A549 (cell line): ENCODE measurements around the gene CAMSAP1. TPM values are rescaled to one million over a fixed set of nuclear protein-coding genes. Genes with fewer than 3 reads are reported as not detected.

Experiments
- ATAC-seq, 2 experiments: fragments of 200-7000 bp in 1 of 2; fragments of >200 bp in 1 of 2; cut with Nextera tagmentation in 1 of 2; cut with Tn5 transposase in 1 of 2; 3 replicates each; pipeline versions ENCODE4 v1.8.0 to v1.9.1; 2018 to 2020; ENCODE audit warnings: mild to moderate bottlenecking in 1 of 2, moderate library complexity in 1 of 2
- CTCF ChIA-PET: fragments of 300-600 bp; sonication (Branson Sonifier 250); formaldehyde crosslinking; extraction: SDS; loops from one replicate; lab custom pipeline; 2021; ENCODE audit warnings: antibody characterized with exemption, inconsistent platforms; lab: Yijun Ruan, JAX
- POLR2A ChIA-PET: fragments of 350-600 bp; formaldehyde crosslinking; extraction: SDS; loops from one replicate; lab custom pipeline; 2021; ENCODE audit warnings: antibody characterized with exemption, inconsistent platforms; lab: Yijun Ruan, JAX
- DNase-seq, 2 experiments: peaks; one replicate each; pipeline versions ENCODE4 v3.0.0 to v3.0.0-alpha.2; 2011 to 2016; ENCODE audit warnings: low read depth in 1 of 2, low spot score in 1 of 2
- FAIRE-seq: peaks from 2 replicates; lab custom pipeline; 2011; peaks lifted over from hg19 to GRCh38; lab: Jason Lieb, UNC
- H3K27ac ChIP-seq, 2 experiments: fragments of >200 bp; sonication (Bioruptor Twin); formaldehyde crosslinking; 3 replicates each; pipeline ENCODE4 v1.5.1; 2016 to 2017
- H3K4me1 ChIP-seq: fragments of >200 bp; sonication (Bioruptor Twin); formaldehyde crosslinking; 3 replicates; pipeline ENCODE4 v1.6.1; 2016
- H3K4me2 ChIP-seq: fragments of >200 bp; sonication (Bioruptor Twin); formaldehyde crosslinking; 3 replicates; pipeline ENCODE4 v1.6.1; 2016
- H3K4me3 ChIP-seq: fragments of >200 bp; sonication (Bioruptor Twin); formaldehyde crosslinking; 3 replicates; pipeline ENCODE4 v1.5.1; 2016
- H3K9me3 ChIP-seq: fragments of >200 bp; sonication (Bioruptor Twin); formaldehyde crosslinking; 3 replicates; pipeline ENCODE4 v1.6.1; 2016
- CBX8 ChIP-seq: fragments of 200-600 bp; sonication (generic); IDR thresholded peaks from 2 replicates; pipeline ENCODE4 v1.6.1; 2016
- CHD4 ChIP-seq: fragments of 200-600 bp; sonication (generic); IDR thresholded peaks from 2 replicates; pipeline ENCODE4 v1.6.1; 2016; ENCODE audit warnings: antibody characterized with exemption, mild to moderate bottlenecking, borderline replicate concordance
- FOSL2 ChIP-seq, 2 experiments: fragments of 450-650 bp in 1 of 2; fragments of >200 bp in 1 of 2; sonication (Bioruptor Twin) in 1 of 2; formaldehyde crosslinking; IDR thresholded peaks; 2 replicates each; pipeline versions ENCODE4 v1.5.0 to v1.6.1; 2016 to 2020; ENCODE audit warnings: mild to moderate bottlenecking in 1 of 2, moderate library complexity in 1 of 2
- GATA3 ChIP-seq: IDR thresholded peaks from 2 replicates; pipeline ENCODE4 v1.6.1; 2012; ENCODE audit warnings: borderline replicate concordance
- HOXA7 ChIP-seq: fragments of 250-450 bp; sonication (Bioruptor Pico); IDR thresholded peaks from 2 replicates; pipeline ENCODE4 v1.5.0; 2020; ENCODE audit warnings: mild to moderate bottlenecking, moderate library complexity
- JUN ChIP-seq, 2 experiments: fragments of >200 bp; sonication (Bioruptor Twin); formaldehyde crosslinking; IDR thresholded peaks; 2 replicates in 1 of 2; 3 replicates in 1 of 2; pipeline ENCODE4 v1.6.1; 2016 to 2017
- MAFK ChIP-seq: fragments of 450-650 bp; IDR thresholded peaks from 2 replicates; pipeline ENCODE4 v1.6.1; 2014; ENCODE audit not compliant: partially characterized antibody
- PHF8 ChIP-seq: fragments of 200-600 bp; sonication (generic); IDR thresholded peaks from 2 replicates; pipeline ENCODE4 v1.6.1; 2016; ENCODE audit warnings: low read depth, mild to moderate bottlenecking, antibody characterized with exemption, moderate library complexity, borderline replicate concordance
- RAD21 ChIP-seq, 2 experiments: fragments of >200 bp in 1 of 2; sonication (Bioruptor Twin) in 1 of 2; formaldehyde crosslinking in 1 of 2; IDR thresholded peaks in 1 of 2; conservative IDR thresholded peaks in 1 of 2; 2 replicates in 1 of 2; 3 replicates in 1 of 2; pipeline ENCODE4 v1.6.1; 2012 to 2018; ENCODE audit warnings: inconsistent platforms in 1 of 2
- SMC3 ChIP-seq: fragments of >200 bp; sonication (Bioruptor Twin); formaldehyde crosslinking; IDR thresholded peaks from 3 replicates; pipeline ENCODE4 v1.6.1; 2018; ENCODE audit warnings: inconsistent platforms
- TFCP2L1 ChIP-seq: fragments of 250-450 bp; sonication (Bioruptor Pico); IDR thresholded peaks from 2 replicates; pipeline ENCODE4 v1.5.0; 2021; ENCODE audit warnings: mild to moderate bottlenecking
- ZFP36 ChIP-seq: fragments of 450-650 bp; IDR thresholded peaks from 2 replicates; pipeline ENCODE4 v1.6.1; 2014; ENCODE audit warnings: borderline replicate concordance; ENCODE audit not compliant: partially characterized antibody
- ZNF302 ChIP-seq: fragments of 250-450 bp; sonication (Bioruptor Pico); IDR thresholded peaks from 2 replicates; pipeline ENCODE4 v1.9.0; 2021; ENCODE audit warnings: inconsistent platforms, mild to moderate bottlenecking, moderate library complexity
- WGBS: methylation state at CpG from one replicate; pipeline ENCODE4 v1.1.6; 2017; ENCODE audit errors: missing lambda C conversion rate; 5-methylcytosine and 5-hydroxymethylcytosine counted together
- polyA plus RNA-seq, 4 experiments: library from polyadenylated mRNA; depleted of rRNA in 3 of 4; stranded (reverse); fragments of >200 nt; fragmentation: RNase III in 1 of 4; extraction: RNeasy Plus Mini Kit Qiagen cat#74134 plus additional on column Dnase treatment in 1 of 4; gene quantifications; 2 replicates in 3 of 4; 3 replicates in 1 of 4; pipeline ENCODE4 v1.2.3, GENCODE V29; 2011 to 2017
- TF ChIP-seq, protein P1 (sequence below): fragments of 250-450 bp; sonication (Bioruptor Pico); IDR thresholded peaks from 2 replicates; pipeline ENCODE4 v1.5.0; 2021; ENCODE audit warnings: mild to moderate bottlenecking, moderate library complexity, borderline replicate concordance

Gene CAMSAP1
- polyA plus RNA-seq, 2 of the 4 experiments (the other 2 are of a cell fraction), result 8.6 to 15.0 TPM

DNA sequence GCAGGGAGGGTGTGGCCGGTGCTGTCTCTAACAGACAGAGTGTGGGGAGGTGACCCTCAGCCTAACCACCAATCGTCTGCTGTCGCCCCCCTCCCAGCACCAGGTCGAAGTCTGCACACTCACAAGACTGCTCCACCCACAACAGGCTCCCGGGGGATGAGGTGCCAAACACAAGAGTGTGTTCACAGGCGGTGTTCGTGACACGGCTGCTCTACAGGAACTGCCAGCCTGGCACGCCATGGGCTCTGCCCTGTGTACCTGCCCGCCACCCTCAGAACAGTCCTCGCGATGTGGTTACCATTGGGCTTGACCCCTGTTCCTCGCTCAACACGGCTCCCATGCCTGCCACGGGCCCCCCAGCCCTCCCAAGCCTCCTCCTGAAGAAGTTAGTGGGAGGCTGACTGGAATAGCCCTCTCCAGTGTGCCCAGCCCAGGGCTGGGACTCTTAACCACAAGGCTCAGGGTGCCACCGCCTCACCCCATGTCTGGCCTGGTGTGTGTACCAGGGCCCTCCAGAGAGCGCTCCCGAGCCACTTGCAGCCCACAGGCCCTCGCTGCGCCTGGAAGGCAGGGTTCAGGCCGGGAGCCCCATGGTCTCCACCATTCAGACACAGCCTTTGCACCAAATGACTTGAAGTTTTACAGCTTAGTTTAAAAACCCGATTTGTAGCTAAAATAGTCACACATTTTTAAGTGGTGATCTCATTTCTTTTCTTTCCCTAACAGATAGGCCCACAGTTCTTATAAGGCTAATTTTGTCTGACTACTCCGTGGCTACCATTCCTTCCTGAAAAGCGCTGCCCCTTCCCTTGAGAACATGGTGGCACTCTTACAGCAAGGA is 102.5 kb downstream of the CAMSAP1 start:
- Histone ChIP-seq H3K4me3 (no peak overlapping the region), H3K4me2 (no peak overlapping the region), H3K27ac (no peak overlapping the region), H3K4me1 (no peaks in the 10 kb centered on the region), H3K9me3 (no peaks in the 10 kb centered on the region)
- ChIA-PET CTCF (interaction anchor here (1.9 kb wide), 1 partner anchor 11 kb away, joined by 4 read pairs; no protein-coding TSS in a partner anchor), POLR2A (no interaction called here)
- no peak for TF ChIP-seq CBX8
- TF ChIP-seq RAD21 (conservative IDR thresholded peaks at IDR 0.05 in 1 of 2, IDR thresholded peaks at IDR 0.05 in 1 of 2), result 0 out of 5 replicates have a peak, but pooled peaks of 1 of the 2 experiments have one; percentile 7
- 84% methylated on average over 23 of the region's 24 CpGs for WGBS
- FAIRE-seq (no peak), DNase-seq (no peak), ATAC-seq (peak; percentile 48 to 65; a peak in 3 of 6 replicates)

DNA sequence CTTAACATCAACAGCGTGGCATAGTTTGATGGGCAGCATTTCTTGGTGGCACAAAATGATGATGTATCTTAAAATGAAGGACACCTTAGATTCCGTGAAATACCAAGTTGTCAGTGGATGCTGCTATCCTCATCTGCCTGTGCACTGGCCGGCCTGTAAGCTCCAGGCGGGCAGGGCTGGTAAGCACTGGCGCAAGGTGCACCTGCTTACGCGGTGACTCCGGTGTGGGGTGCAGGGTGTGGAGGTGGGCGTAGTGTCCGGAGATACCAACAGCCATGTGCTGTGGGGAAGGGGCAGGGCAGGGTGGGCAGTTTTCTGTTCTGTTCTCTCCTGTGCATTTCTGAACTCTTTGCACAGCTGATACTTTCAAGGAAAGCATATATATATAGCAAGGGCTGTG is 103.9 kb downstream of the CAMSAP1 start:
- Histone ChIP-seq H3K9me3 (no peaks in the 10 kb centered on the region), H3K4me1 (no peaks in the 10 kb centered on the region), H3K4me2 (no peak overlapping the region), H3K27ac (no peak overlapping the region), H3K4me3 (no peak overlapping the region)
- TF ChIP-seq, protein P1, sequence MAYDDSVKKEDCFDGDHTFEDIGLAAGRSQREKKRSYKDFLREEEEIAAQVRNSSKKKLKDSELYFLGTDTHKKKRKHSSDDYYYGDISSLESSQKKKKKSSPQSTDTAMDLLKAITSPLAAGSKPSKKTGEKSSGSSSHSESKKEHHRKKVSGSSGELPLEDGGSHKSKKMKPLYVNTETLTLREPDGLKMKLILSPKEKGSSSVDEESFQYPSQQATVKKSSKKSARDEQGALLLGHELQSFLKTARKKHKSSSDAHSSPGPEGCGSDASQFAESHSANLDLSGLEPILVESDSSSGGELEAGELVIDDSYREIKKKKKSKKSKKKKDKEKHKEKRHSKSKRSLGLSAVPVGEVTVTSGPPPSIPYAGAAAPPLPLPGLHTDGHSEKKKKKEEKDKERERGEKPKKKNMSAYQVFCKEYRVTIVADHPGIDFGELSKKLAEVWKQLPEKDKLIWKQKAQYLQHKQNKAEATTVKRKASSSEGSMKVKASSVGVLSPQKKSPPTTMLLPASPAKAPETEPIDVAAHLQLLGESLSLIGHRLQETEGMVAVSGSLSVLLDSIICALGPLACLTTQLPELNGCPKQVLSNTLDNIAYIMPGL (CRISPR knock-in tag), result no peak
- TF ChIP-seq FOSL2 (IDR thresholded peaks at IDR 0.05) (no peak), FOSL2 (CRISPR knock-in tag; IDR thresholded peaks at IDR 0.05) (no peak), GATA3 (no peak)
- 94% methylated on average over 10 of the region's 10 CpGs for WGBS
- DNase-seq, result no peak
- 0 out of 6 replicates have a peak, but pooled peaks of 1 of the 2 experiments have one; percentile 16 for ATAC-seq
- CTCF ChIA-PET, result interaction anchor here (1.9 kb wide), 2 partner anchors 9 to 319 kb away, joined by 4 to 5 read pairs; no protein-coding TSS in a partner anchor
- FAIRE-seq, result no peak
- POLR2A ChIA-PET, result interaction anchor here (0.5 kb wide), 1 partner anchor 308 kb away, joined by 8 read pairs; no protein-coding TSS in a partner anchor

DNA sequence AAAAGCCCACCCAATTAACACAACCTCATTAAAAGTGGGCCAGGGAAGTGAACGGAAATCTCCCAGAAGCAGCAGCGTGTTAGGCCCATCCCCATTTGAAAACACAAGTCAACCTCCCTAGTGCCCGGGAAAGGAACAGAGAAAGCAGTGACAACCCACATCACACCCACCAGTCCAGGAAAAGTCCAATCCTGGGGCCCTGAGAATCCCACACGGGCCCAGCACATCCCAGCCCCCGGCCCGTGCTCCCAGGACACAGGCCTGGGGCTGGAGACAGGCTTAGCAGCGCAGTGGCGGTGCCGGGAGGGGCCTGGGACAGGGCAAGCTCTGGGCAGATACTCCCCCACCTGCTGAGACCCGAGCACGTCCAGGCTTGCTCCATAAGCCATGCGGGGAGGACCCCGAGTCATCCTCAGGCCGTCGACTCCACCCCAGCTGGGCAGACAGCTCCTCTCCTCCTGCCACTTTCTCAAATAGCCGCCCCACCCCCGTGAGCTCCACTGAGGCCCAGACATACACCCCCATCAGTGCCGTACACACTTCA is 104.4 kb downstream of the CAMSAP1 start:
- POLR2A ChIA-PET, result interaction anchor here (0.5 kb wide), 1 partner anchor 308 kb away, joined by 8 read pairs; no protein-coding TSS in a partner anchor
- TF ChIP-seq SMC3, result no peak
- TF ChIP-seq, all 56 proteins: peak for 0
- Histone ChIP-seq H3K9me3 (no peaks in the 10 kb centered on the region), H3K4me2 (no peak overlapping the region), H3K27ac (no peak overlapping the region), H3K4me3 (no peak overlapping the region), H3K4me1 (no peaks in the 10 kb centered on the region)
- CTCF ChIA-PET, result interaction anchor here (1.9 kb wide), 2 partner anchors 9 to 319 kb away, joined by 4 to 5 read pairs; no protein-coding TSS in a partner anchor
- WGBS, result 73% methylated on average over 13 of the region's 18 CpGs
- DNase-seq (no peak), FAIRE-seq (no peak), ATAC-seq (no peak)

GRCh38 chr9:135801070-135801469 is 106.3 kb downstream of the CAMSAP1 start:
- ATAC-seq (no peak), FAIRE-seq (no peak), DNase-seq (no peak)
- TF ChIP-seq JUN (IDR thresholded peaks at IDR 0.05) (no peak), HOXA7 (CRISPR knock-in tag) (no peak), CBX8 (no peak), PHF8 (no peak), TFCP2L1 (CRISPR knock-in tag) (no peak), ZFP36 (no peak), MAFK (no peak), ZNF302 (CRISPR knock-in tag) (no peak), CHD4 (no peak)
- WGBS, result 57% methylated on average over 6 of the region's 6 CpGs
- Histone ChIP-seq H3K4me1 (peaks cover 5% of the 10 kb centered on the region; the same call in 2 of the 3 replicates), H3K4me2 (no peak overlapping the region), H3K27ac (no peak overlapping the region), H3K4me3 (no peak overlapping the region), H3K9me3 (no peaks in the 10 kb centered on the region)
- POLR2A ChIA-PET, result no interaction called here
- CTCF ChIA-PET, result interaction anchor here (1.2 kb wide), 1 partner anchor 166 kb away, joined by 4 read pairs; no protein-coding TSS in a partner anchor
